Adrenal gland (tissue), 12 donors: ENCODE measurements around the gene UXT. TPM values are rescaled to one million over a fixed set of nuclear protein-coding genes. Genes with fewer than 3 reads are reported as not detected.

Experiments used
- DNase-seq, 7 donors: peaks; one replicate each; pipeline ENCODE4 v3.0.0-alpha.2; 2019 to 2020
- H3K27ac ChIP-seq, 5 donors: fragments of 200-600 bp; sonication (generic) in 4 of 5; 1 replicate in 3 of 5; 2 replicates in 2 of 5; pipeline versions ENCODE4 v1.5.1 to v1.8.0; 2016 to 2020; ENCODE audit warnings: mild to moderate bottlenecking in 1 of 5
- H3K27me3 ChIP-seq: fragments of 200-600 bp; 2 replicates; pipeline ENCODE4 v1.8.0; 2021
- H3K36me3 ChIP-seq, 2 donors: fragments of 200-600 bp; replicated peaks in 1 of 2; 1 replicate in 1 of 2; 2 replicates in 1 of 2; pipeline versions ENCODE4 v1.5.1 to v1.8.0; 2018 to 2022
- H3K4me1 ChIP-seq, 2 donors: fragments of 200-600 bp; replicated peaks in 1 of 2; 1 replicate in 1 of 2; 2 replicates in 1 of 2; pipeline versions ENCODE4 v1.5.1 to v1.8.0; 2018 to 2021
- H3K4me3 ChIP-seq, 4 donors: fragments of 200-600 bp; sonication (generic) in 3 of 4; one replicate each; pipeline ENCODE4 v1.5.1; 2016 to 2018
- H3K9me3 ChIP-seq, 3 donors: fragments of 200-600 bp; sonication (generic) in 1 of 3; replicated peaks in 1 of 3; 1 replicate in 2 of 3; 2 replicates in 1 of 3; pipeline versions ENCODE4 v1.5.1 to v1.8.0; 2016 to 2021
- CTCF ChIP-seq, 6 experiments: fragments of 450-650 bp in 4 of 6; fragments of 200-600 bp in 2 of 6; sonication (generic) in 1 of 6; IDR thresholded peaks; 1 replicate in 5 of 6; 2 replicates in 1 of 6; pipeline versions ENCODE4 v1.5.1 to v1.8.0; 2016 to 2021; ENCODE audit warnings: antibody characterized with exemption in 6 of 6, mild to moderate bottlenecking in 2 of 6, moderate library complexity in 1 of 6
- POLR2A ChIP-seq, 2 donors: fragments of 450-650 bp; IDR thresholded peaks; one replicate each; pipeline ENCODE4 v1.6.1; 2017; ENCODE audit warnings: antibody characterized with exemption in 2 of 2, mild to moderate bottlenecking in 2 of 2, moderate library complexity in 1 of 2
- WGBS, 4 donors: extraction: QIAGEN DNeasy Blood & Tissue Kit in 2 of 4; methylation state at CpG; one replicate each; pipeline versions ENCODE4 v1.1.5 to v1.1.7; 2013 to 2017; 5-methylcytosine and 5-hydroxymethylcytosine counted together
- intact Hi-C, 2 donors: fragments of 100-400 bp; cut with DNase I; formaldehyde crosslinking; loops; one replicate each; pipeline versions ENCODE4 v1.14.1 to v1.15.0; 2022 to 2023
- polyA plus RNA-seq, 3 donors: library from polyadenylated mRNA; stranded (reverse); fragments of 200-250 nt in 2 of 3; fragments of 350-450 nt in 1 of 3; fragmentation: Illumina TruSeq in 1 of 3; extraction: RNeasy Lipid Tissue Mini Kit (QIAGEN cat#74804) in 1 of 3; gene quantifications; one replicate each; pipeline ENCODE4 v1.2.3, GENCODE V29; 2013 to 2014
- total RNA-seq, 9 donors: library from RNA; depleted of rRNA in 4 of 9; stranded (reverse); fragments of >200 nt in 4 of 9; fragments of 120-200 nt in 1 of 9; fragmentation: NEBNext Ultra II Directional in 1 of 9; extraction: Animal tissue kit (Norgen Biotek cat#: 25700) in 1 of 9; gene quantifications; one replicate each; pipeline versions ENCODE4 v1.1.0 to v1.2.4, GENCODE V29; 2013 to 2023
- donor health status: healthy with polysubstance abuse.
- donor health status: Bipolar disorder and iron deficiency.
- donor health status: DM: yes; HTN: yes; CAD: no.
- donor health status: DM: no; HTN: no; CAD: no.
- donor health status: DM: no; HTN: no; CAD: no.
- donor health status: DM: yes; HTN: yes; CAD: no.

The UXT gene
- total and polyA plus RNA-seq, 12 donors, result 120 to 176 (median 151) TPM

GRCh38 chrX:47645530-47645929 is 13.4 kb downstream of the UXT start:
- intact Hi-C loops, result loop anchor here in 1 of 2 donors (10.0 kb wide), 1 partner anchor 81 kb away; the partner anchor contains the start of gene ARAF
- Histone ChIP-seq H3K27me3 (no peaks in the 10 kb centered on the region), H3K4me1 (peaks cover 0 to 16% of the 10 kb centered on the region in 2 donors), H3K36me3 (peaks cover 0 to 4% of the 10 kb centered on the region in 2 donors), H3K27ac (peak overlapping the region in 3 of 5 donors; percentile 19 to 79 (median 34)), H3K9me3 (no peaks in the 10 kb centered on the region), H3K4me3 (no peak overlapping the region)
- TF ChIP-seq CTCF (IDR thresholded peaks at IDR 0.05) (no peak), POLR2A (IDR thresholded peaks at IDR 0.05) (no peak)
- DNase-seq, result peak in 3 of 7 donors; percentile 31 to 45 (median 39)
- WGBS, 4 donors, result 41 to 66% (median 62%) methylated on average over 10 of the region's 10 CpGs

- H3K27ac ChIP-seq, result peak overlapping the region in 2 of 5 donors; percentile 21 to 79
- peak in 5 of 6 experiments; percentile 9 to 53 (median 38) for TF ChIP-seq CTCF (IDR thresholded peaks at IDR 0.05)
- TF ChIP-seq POLR2A (IDR thresholded peaks at IDR 0.05), result no peak
These were observed 14.4 kb downstream of the UXT start for GRCh38 chrX:47644557-47645091.

GRCh38 chrX:47643926-47644325 is 15.1 kb downstream of the UXT start:
- intact Hi-C loops, result loop anchor here in 1 of 2 donors (10.0 kb wide), 1 partner anchor 79 kb away; the partner anchor contains the start of gene ARAF
- no peaks in the 10 kb centered on the region for H3K9me3 ChIP-seq
- TF ChIP-seq POLR2A (IDR thresholded peaks at IDR 0.05), result no peak
- peak; percentile 7 to 48 (median 44) for TF ChIP-seq CTCF (IDR thresholded peaks at IDR 0.05)
- H3K27me3 ChIP-seq, result no peaks in the 10 kb centered on the region
- peak overlapping the region in 1 of 5 donors; percentile 10 for H3K27ac ChIP-seq
- no peak for DNase-seq
- WGBS, 4 donors, result 25 to 44% (median 31%) methylated on average over 2 of the region's 2 CpGs
- H3K4me3 ChIP-seq, result no peak overlapping the region
- H3K36me3 ChIP-seq, result peaks cover 0 to 18% of the 10 kb centered on the region in 2 donors
- peaks cover 0 to 14% of the 10 kb centered on the region in 2 donors for H3K4me1 ChIP-seq

More at GRCh38 chrX:47644557-47645091, 14.4 kb downstream of the UXT start:
- intact Hi-C loops, result loop anchor here in 1 of 2 donors (10.0 kb wide), 1 partner anchor 80 kb away; the partner anchor contains the start of gene ARAF
- 57 to 67% (median 61%) methylated on average over 12 of the region's 12 CpGs for WGBS, 4 donors
- Histone ChIP-seq H3K9me3 (no peaks in the 10 kb centered on the region), H3K27me3 (no peaks in the 10 kb centered on the region), H3K4me3 (no peak overlapping the region), H3K36me3 (peaks cover 0 to 14% of the 10 kb centered on the region in 2 donors), H3K4me1 (peaks cover 0 to 16% of the 10 kb centered on the region in 2 donors)
- no peak for DNase-seq

GRCh38 chrX:47638816-47639215 is 20.2 kb downstream of the UXT start:
- no peak for DNase-seq

More at GRCh38 chrX:47638816-47639215, 20.2 kb downstream of the UXT start:
- WGBS, 4 donors, result 85 to 92% (median 89%) methylated on average over 4 to 14 of the region's 14 CpGs
- Histone ChIP-seq H3K27me3 (no peaks in the 10 kb centered on the region), H3K4me1 (peaks cover 0 to 1% of the 10 kb centered on the region in 2 donors), H3K9me3 (no peaks in the 10 kb centered on the region), H3K36me3 (peaks cover 0 to 35% of the 10 kb centered on the region in 2 donors), H3K4me3 (no peak overlapping the region), H3K27ac (no peak overlapping the region)
- intact Hi-C loops, result no loop called here
- TF ChIP-seq CTCF (IDR thresholded peaks at IDR 0.05), result no peak
- TF ChIP-seq POLR2A (IDR thresholded peaks at IDR 0.05), result no peak
